Occipital lobe (tissue), 2 donors: Measurements from ENCODE around the gene ATP13A2. TPM values are rescaled to one million over a fixed set of nuclear protein-coding genes. Genes with fewer than 3 reads are reported as not detected.

Experiments
- DNase-seq: peaks from one replicate; lab custom pipeline; 2025; lab: John Stamatoyannopoulos, UW
- total RNA-seq: library from RNA; depleted of rRNA; stranded (reverse); fragments of >200 nt; gene quantifications from one replicate; pipeline ENCODE4 v1.2.3, GENCODE V29; 2014

The ATP13A2 gene
- 59.4 TPM for total RNA-seq

- DNase-seq, result peak; percentile 84
These were observed at the start of gene ATP13A2 for GRCh38 chr1:17011439-17012307. Gene ATP13A2 (minus strand): TSS chr1:17011928. CDS start chr1:17011738, 190 bp downstream.

GRCh38 chr1:17061486-17061885, 49.8 kb upstream of the ATP13A2 start:
- no peak for DNase-seq

- no peak for DNase-seq
These were observed 48.6 kb upstream of the ATP13A2 start for GRCh38 chr1:17060306-17060749.

GRCh38 chr1:17059391-17060305, 47.9 kb upstream of the ATP13A2 start:
- DNase-seq, result peak; percentile 67

GRCh38 chr1:17056551-17056950, 44.8 kb upstream of the ATP13A2 start:
- DNase-seq, result no peak

GRCh38 chr1:17055801-17056200, 44.1 kb upstream of the ATP13A2 start:
- DNase-seq, result no peak

GRCh38 chr1:17053685-17054410, 42.1 kb upstream of the ATP13A2 start, which contains the start of gene SDHB:
Gene SDHB (minus strand): TSS chr1:17054032. CDS start chr1:17054019, 13 bp downstream.
- DNase-seq, result peak; percentile 98

- DNase-seq, result no peak
These were observed 41.5 kb upstream of the ATP13A2 start for GRCh38 chr1:17053086-17053684.

- DNase-seq, result no peak
These were observed 40.9 kb upstream of the ATP13A2 start for GRCh38 chr1:17052641-17053040.

GRCh38 chr1:17052038-17052437, 40.3 kb upstream of the ATP13A2 start:
- no peak for DNase-seq

GRCh38 chr1:17047924-17048323, 36.2 kb upstream of the ATP13A2 start:
- no peak for DNase-seq

GRCh38 chr1:17046334-17046657, 34.6 kb upstream of the ATP13A2 start:
- DNase-seq, result no peak

GRCh38 chr1:17045634-17046333, 34.1 kb upstream of the ATP13A2 start:
- no peak for DNase-seq

GRCh38 chr1:17045150-17045549, 33.4 kb upstream of the ATP13A2 start:
- no peak for DNase-seq

- DNase-seq, result no peak
These were observed 31.9 kb upstream of the ATP13A2 start for GRCh38 chr1:17043676-17044075.

- DNase-seq, result no peak
These were observed 28.4 kb upstream of the ATP13A2 start for GRCh38 chr1:17040135-17040534.

GRCh38 chr1:17039522-17039921, 27.8 kb upstream of the ATP13A2 start:
- no peak for DNase-seq

GRCh38 chr1:17033481-17033880, 21.8 kb upstream of the ATP13A2 start:
- no peak for DNase-seq

- DNase-seq, result no peak
These were observed 21.0 kb upstream of the ATP13A2 start for GRCh38 chr1:17032741-17033140.

- no peak for DNase-seq
These were observed 19.7 kb upstream of the ATP13A2 start for GRCh38 chr1:17031436-17031835.
